Hematopoietic multipotent progenitor cell treated with erythropoietin and hydrocortisone succinate and interleukin-3 and kit ligand, for 8 days (in vitro differentiated cells): ENCODE results near the gene AHDC1.
"Not testable (repeated sequence)": the region's sequence is repeated elsewhere in the genome, so short reads cannot be mapped to it uniquely, and the experiment has no call there.

Experiments used
- DNase-seq: peaks from one replicate; pipeline ENCODE4 v3.0.0-alpha.2; 2015

AHDC1 gene

GRCh38 chr1:27561124-27561899 lies 42.6 kb downstream of the AHDC1 start:
- no peak for DNase-seq

- no peak for DNase-seq
These were observed 43.4 kb downstream of the AHDC1 start for GRCh38 chr1:27560268-27561123.

GRCh38 chr1:27559466-27560030 lies 44.4 kb downstream of the AHDC1 start:
- DNase-seq = no peak

GRCh38 chr1:27557596-27558340 lies 46.2 kb downstream of the AHDC1 start:
- DNase-seq = no peak

GRCh38 chr1:27556781-27557595 lies 47.0 kb downstream of the AHDC1 start:
- DNase-seq = peak; percentile 87

- no peak for DNase-seq
These were observed 47.5 kb downstream of the AHDC1 start for GRCh38 chr1:27556435-27556780.

- DNase-seq = peak; percentile 50
These were observed 48.1 kb downstream of the AHDC1 start for GRCh38 chr1:27555700-27556424.

GRCh38 chr1:27554759-27555699 lies 48.9 kb downstream of the AHDC1 start:
- DNase-seq = no peak

GRCh38 chr1:27554293-27554692 lies 49.7 kb downstream of the AHDC1 start:
- DNase-seq = no peak

- not testable (repeated sequence) for DNase-seq
These were observed 50.1 kb downstream of the AHDC1 start for GRCh38 chr1:27553823-27554222.

GRCh38 chr1:27552911-27553420 lies 51.0 kb downstream of the AHDC1 start:
- no peak for DNase-seq

GRCh38 chr1:27551953-27552312 lies 52.0 kb downstream of the AHDC1 start:
- no peak for DNase-seq

GRCh38 chr1:27551170-27551952 lies 52.6 kb downstream of the AHDC1 start:
- DNase-seq = no peak

- DNase-seq = no peak
These were observed 53.3 kb downstream of the AHDC1 start for GRCh38 chr1:27550510-27551169.

- no peak for DNase-seq
These were observed 54.0 kb downstream of the AHDC1 start for GRCh38 chr1:27549807-27550408.

- no peak for DNase-seq
These were observed 54.9 kb downstream of the AHDC1 start for GRCh38 chr1:27548858-27549719.

GRCh38 chr1:27548136-27548853 lies 55.6 kb downstream of the AHDC1 start:
- no peak for DNase-seq
